Activated naive CD4-positive, alpha-beta T cell treated with anti-CD3 and anti-CD28 coated beads, Interleukin-2, amount 50 U/mL, for 72 hours (primary cell): ENCODE measurements around the gene BABAM1. TPM values are rescaled to one million over a fixed set of nuclear protein-coding genes. Genes with fewer than 3 reads are reported as not detected.

Experiments
- ATAC-seq, 2 donors: fragments of 150-1000 bp; cut with Tn5 transposase; 2 replicates each; pipeline ENCODE4 v1.10.0; 2021; ENCODE audit warnings: mild to moderate bottlenecking in 2 of 2, moderate library complexity in 2 of 2
- DNase-seq, 2 donors: peaks; one replicate each; pipeline ENCODE4 v3.0.0; 2021 to 2022; ENCODE audit warnings: low spot score in 2 of 2
- H3K27ac Mint-ChIP-seq, 2 donors: one replicate each; pipeline ENCODE4 v1.8.0; 2022; ENCODE audit warnings: mild to moderate bottlenecking in 2 of 2, mixed read lengths in 2 of 2
- H3K36me3 Mint-ChIP-seq, 2 donors: one replicate each; pipeline ENCODE4 v1.8.0; 2022; ENCODE audit warnings: mixed read lengths in 2 of 2
- H3K9me3 Mint-ChIP-seq, 2 donors: one replicate each; pipeline ENCODE4 v1.8.0; 2022; ENCODE audit warnings: mixed read lengths in 2 of 2
- total RNA-seq, 2 donors: library from RNA; stranded (reverse); gene quantifications; one replicate each; pipeline ENCODE4 v1.2.3, GENCODE V29; 2022

Gene BABAM1
- total RNA-seq, 2 donors from 2014 or later: 115 to 125 TPM

- peak overlapping the region in 1 of 2 donors; percentile 92 for H3K27ac Mint-ChIP-seq
- ATAC-seq (no peak), DNase-seq (no peak)
- H3K36me3 Mint-ChIP-seq: peaks cover 0 to 4% of the 10 kb centered on the region in 2 donors
- H3K9me3 Mint-ChIP-seq: no peaks in the 10 kb centered on the region
These were observed 37.4 kb downstream of the BABAM1 start for GRCh38 chr19:17304386-17305215.

GRCh38 chr19:17305216-17305516 is 37.9 kb downstream of the BABAM1 start:
- Mint-ChIP-seq H3K36me3 (peaks cover 4 to 8% of the 10 kb centered on the region in 2 donors), H3K27ac (peak overlapping the region in 1 of 2 donors; percentile 92), H3K9me3 (no peaks in the 10 kb centered on the region)
- ATAC-seq (no peak), DNase-seq (no peak)

- ATAC-seq (peak; percentile 70 to 72), DNase-seq (peak; percentile 91 to 99)
- Mint-ChIP-seq H3K9me3 (no peaks in the 10 kb centered on the region), H3K27ac (peak within 1 kb of the TSS; percentile 92 to 93), H3K36me3 (peaks cover 6 to 12% of the 10 kb centered on the region in 2 donors)
These were observed 38.5 kb downstream of the BABAM1 start, which contains the start of gene MRPL34 for GRCh38 chr19:17305517-17306284. Gene MRPL34, plus strand, starts transcription at chr19:17305872. Its CDS starts 21 bp downstream, at chr19:17305893.

GRCh38 chr19:17306285-17306714 is 39.1 kb downstream of the BABAM1 start:
- Mint-ChIP-seq H3K9me3 (no peaks in the 10 kb centered on the region), H3K36me3 (peaks cover 6 to 12% of the 10 kb centered on the region in 2 donors), H3K27ac (peak overlapping the region; percentile 92 to 93)
- no peak for ATAC-seq
- no peak for DNase-seq

GRCh38 chr19:17307876-17308377 is 40.7 kb downstream of the BABAM1 start:
- Mint-ChIP-seq H3K9me3 (no peaks in the 10 kb centered on the region), H3K36me3 (peaks cover 6 to 16% of the 10 kb centered on the region in 2 donors), H3K27ac (peak overlapping the region; percentile 16 to 92)
- no peak for DNase-seq
- no peak for ATAC-seq

GRCh38 chr19:17309198-17309964 is 42.1 kb downstream of the BABAM1 start, which contains the start of gene DDA1:
Gene DDA1, plus strand, starts transcription at chr19:17309563. Its CDS starts 92 bp downstream, at chr19:17309655.
- Mint-ChIP-seq H3K27ac (peak within 1 kb of the TSS; percentile 89 to 93), H3K36me3 (peaks cover 6 to 16% of the 10 kb centered on the region in 2 donors), H3K9me3 (no peaks in the 10 kb centered on the region)
- peak; percentile 79 to 87 for ATAC-seq
- peak; percentile 97 to 99 for DNase-seq

- Mint-ChIP-seq H3K27ac (peak overlapping the region; percentile 89 to 93), H3K36me3 (peaks cover 6 to 16% of the 10 kb centered on the region in 2 donors), H3K9me3 (no peaks in the 10 kb centered on the region)
- ATAC-seq (no peak), DNase-seq (no peak)
These were observed 42.8 kb downstream of the BABAM1 start for GRCh38 chr19:17309965-17310461.

GRCh38 chr19:17311455-17312188 is 44.4 kb downstream of the BABAM1 start:
- no peak for ATAC-seq
- peak overlapping the region; percentile 6 to 89 for H3K27ac Mint-ChIP-seq
- H3K36me3 Mint-ChIP-seq: peaks cover 13 to 17% of the 10 kb centered on the region in 2 donors
- DNase-seq: no peak
- H3K9me3 Mint-ChIP-seq: no peaks in the 10 kb centered on the region

GRCh38 chr19:17312189-17313113 is 45.2 kb downstream of the BABAM1 start:
- Mint-ChIP-seq H3K36me3 (peaks cover 13 to 17% of the 10 kb centered on the region in 2 donors), H3K27ac (peak overlapping the region in 1 of 2 donors; percentile 89), H3K9me3 (no peaks in the 10 kb centered on the region)
- DNase-seq (no peak), ATAC-seq (no peak)

- Mint-ChIP-seq H3K36me3 (peaks cover 13 to 17% of the 10 kb centered on the region in 2 donors), H3K27ac (no peak overlapping the region), H3K9me3 (no peaks in the 10 kb centered on the region)
- ATAC-seq (no peak), DNase-seq (no peak)
These were observed 46.9 kb downstream of the BABAM1 start for GRCh38 chr19:17314007-17314593.

GRCh38 chr19:17318966-17319365 is 51.7 kb downstream of the BABAM1 start:
- H3K9me3 Mint-ChIP-seq: no peaks in the 10 kb centered on the region
- DNase-seq: no peak
- ATAC-seq: no peak
- H3K27ac Mint-ChIP-seq: peak overlapping the region in 1 of 2 donors; percentile 44
- H3K36me3 Mint-ChIP-seq: peaks cover 7 to 10% of the 10 kb centered on the region in 2 donors

- DNase-seq (no peak), ATAC-seq (no peak)
- H3K27ac Mint-ChIP-seq: peak overlapping the region in 1 of 2 donors; percentile 44
- H3K36me3 Mint-ChIP-seq: peaks cover 7 to 10% of the 10 kb centered on the region in 2 donors
- no peaks in the 10 kb centered on the region for H3K9me3 Mint-ChIP-seq
These were observed 52.4 kb downstream of the BABAM1 start for GRCh38 chr19:17319473-17320238.

- DNase-seq (no peak), ATAC-seq (no peak)
- H3K36me3 Mint-ChIP-seq: peaks cover 7 to 10% of the 10 kb centered on the region in 2 donors
- no peak overlapping the region for H3K27ac Mint-ChIP-seq
- H3K9me3 Mint-ChIP-seq: no peaks in the 10 kb centered on the region
These were observed 53.2 kb downstream of the BABAM1 start for GRCh38 chr19:17320435-17320834.
